Vagina (tissue), 2 donors: ENCODE measurements around the gene SHMT1. TPM values are rescaled to one million over a fixed set of nuclear protein-coding genes. Genes with fewer than 3 reads are reported as not detected.
A peak's percentile ranks its signal among the peaks of the same experiment; 100 is the strongest.

Experiments used
- DNase-seq, 2 donors: peaks; one replicate each; pipeline ENCODE4 v3.0.0-alpha.2; 2017; ENCODE audit errors: extremely low spot score in 2 of 2
- H3K27ac ChIP-seq: fragments of 200-600 bp; sonication (generic); one replicate; pipeline ENCODE4 v1.5.1; 2019
- H3K27me3 ChIP-seq: fragments of 200-600 bp; sonication (generic); one replicate; pipeline ENCODE4 v1.5.1; 2019
- H3K36me3 ChIP-seq, 2 donors: fragments of 200-600 bp; sonication (generic); one replicate each; pipeline ENCODE4 v1.5.1; 2017 to 2019
- H3K4me1 ChIP-seq: fragments of 200-600 bp; sonication (generic); one replicate; pipeline ENCODE4 v1.5.1; 2019
- H3K4me3 ChIP-seq, 2 donors: fragments of 200-600 bp; sonication (generic); 1 replicate in 1 of 2; 2 replicates in 1 of 2; pipeline ENCODE4 v1.5.1; 2016 to 2019
- H3K9me3 ChIP-seq: fragments of 200-600 bp; sonication (generic); one replicate; pipeline ENCODE4 v1.5.1; 2019
- CTCF ChIP-seq, 3 experiments: fragments of 450-650 bp in 2 of 3; fragments of 200-600 bp in 1 of 3; sonication (generic) in 1 of 3; IDR thresholded peaks; one replicate each; pipeline ENCODE4 v1.5.1; 2017 to 2019; ENCODE audit warnings: antibody characterized with exemption in 3 of 3, mild to moderate bottlenecking in 2 of 3, moderate library complexity in 2 of 3
- POLR2A ChIP-seq, 2 donors: fragments of 450-650 bp; IDR thresholded peaks; one replicate each; pipeline ENCODE4 v1.6.1; 2017; ENCODE audit warnings: antibody characterized with exemption in 2 of 2, mild to moderate bottlenecking in 2 of 2, moderate library complexity in 2 of 2
- POLR2AphosphoS5 ChIP-seq, 2 donors: sonication (generic); formaldehyde crosslinking; IDR thresholded peaks; one replicate each; pipeline ENCODE4 v1.9.0; 2017; ENCODE audit warnings: antibody characterized with exemption in 2 of 2, mild to moderate bottlenecking in 2 of 2, low read depth in 1 of 2; ENCODE audit not compliant: insufficient read depth in 1 of 2
- intact Hi-C: fragments of 100-400 bp; cut with DNase I; formaldehyde crosslinking; loops from one replicate; pipeline ENCODE4 v1.15.1; 2023
- total RNA-seq: library from RNA; depleted of rRNA; stranded (reverse); fragments of >200 nt; gene quantifications from one replicate; pipeline ENCODE4 v1.2.3, GENCODE V29; 2016

SHMT1 gene
- total RNA-seq, 1 donor from 2014 or later, result 31.4 TPM

DNA sequence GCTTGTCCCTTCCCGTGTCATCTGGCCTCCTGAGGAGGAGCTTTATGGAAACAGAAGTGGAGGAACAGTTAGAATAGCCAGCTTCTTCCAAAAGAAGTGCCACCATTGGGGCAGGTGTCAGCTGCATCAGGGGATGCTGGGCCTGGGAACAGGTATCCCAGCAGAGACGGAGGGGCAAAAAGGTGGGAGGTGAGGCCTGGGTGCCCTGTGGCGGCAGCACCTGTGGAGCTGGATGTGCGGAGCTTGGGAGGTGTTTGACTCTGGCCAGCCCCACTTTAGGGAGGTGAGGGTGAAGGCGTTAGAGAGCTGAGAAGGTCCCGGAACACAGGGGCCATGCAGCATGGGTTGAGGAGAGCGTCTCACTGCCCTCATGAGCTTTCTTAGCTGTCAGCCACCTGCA, 43.0 kb downstream of the SHMT1 start:
- peaks cover 55% of the 10 kb centered on the region for H3K4me1 ChIP-seq
- no peak for DNase-seq
- peaks cover 0 to 43% of the 10 kb centered on the region in 2 donors for H3K36me3 ChIP-seq

DNA sequence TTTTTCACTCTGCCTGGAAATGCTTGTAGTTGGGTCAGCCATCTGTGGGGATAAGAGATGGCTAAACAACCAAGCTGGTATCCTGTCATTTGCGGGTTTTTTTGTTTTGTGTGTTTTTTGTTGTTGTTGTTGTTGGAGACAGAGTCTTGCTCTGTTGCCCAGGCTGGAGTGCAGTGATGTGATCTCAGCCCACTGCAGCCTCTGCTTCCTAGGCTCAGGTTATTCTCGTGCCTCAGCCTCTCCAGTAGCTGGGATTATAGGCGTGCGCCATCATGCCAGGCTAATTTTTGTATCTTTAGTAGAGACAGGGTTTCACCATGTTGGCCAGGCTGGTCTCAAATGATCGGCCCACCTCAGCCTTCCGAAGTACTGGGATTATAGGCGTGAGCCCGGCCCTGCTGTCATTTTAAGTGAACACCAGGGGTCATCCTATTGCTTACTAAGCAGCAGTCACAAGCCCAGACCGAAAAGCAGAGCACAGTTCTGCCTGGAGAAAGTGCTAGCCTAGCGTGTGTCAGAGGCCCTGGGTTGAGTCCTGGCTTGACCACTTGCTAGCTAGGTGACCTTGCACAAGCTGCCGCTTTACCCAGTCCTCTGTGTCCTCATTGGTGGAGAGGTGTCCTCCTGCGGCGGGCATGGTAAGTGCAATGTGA, 43.6 kb downstream of the SHMT1 start:
- Histone ChIP-seq H3K27ac (no peak overlapping the region), H3K9me3 (no peaks in the 10 kb centered on the region), H3K4me1 (peaks cover 55% of the 10 kb centered on the region), H3K27me3 (no peaks in the 10 kb centered on the region), H3K4me3 (no peak overlapping the region), H3K36me3 (peaks cover 0 to 41% of the 10 kb centered on the region in 2 donors)
- intact Hi-C loops, result no loop called here
- no peak for DNase-seq
- peak in 1 of 3 experiments; percentile 23 for TF ChIP-seq CTCF (IDR thresholded peaks at IDR 0.05)
- TF ChIP-seq POLR2AphosphoS5 (IDR thresholded peaks at IDR 0.05; ENCODE audit: insufficient read depth in 1 of 2, low read depth in 1 of 2), result no peak

More for the DNA sequence above, 43.0 kb downstream of the SHMT1 start:
- Histone ChIP-seq H3K4me3 (no peak overlapping the region), H3K27me3 (no peaks in the 10 kb centered on the region), H3K27ac (no peak overlapping the region), H3K9me3 (no peaks in the 10 kb centered on the region)
- no peak for TF ChIP-seq CTCF (IDR thresholded peaks at IDR 0.05)
- TF ChIP-seq POLR2AphosphoS5 (IDR thresholded peaks at IDR 0.05; ENCODE audit: insufficient read depth in 1 of 2, low read depth in 1 of 2), result no peak
- TF ChIP-seq POLR2A (IDR thresholded peaks at IDR 0.05), result no peak
- intact Hi-C loops, result no loop called here

DNA sequence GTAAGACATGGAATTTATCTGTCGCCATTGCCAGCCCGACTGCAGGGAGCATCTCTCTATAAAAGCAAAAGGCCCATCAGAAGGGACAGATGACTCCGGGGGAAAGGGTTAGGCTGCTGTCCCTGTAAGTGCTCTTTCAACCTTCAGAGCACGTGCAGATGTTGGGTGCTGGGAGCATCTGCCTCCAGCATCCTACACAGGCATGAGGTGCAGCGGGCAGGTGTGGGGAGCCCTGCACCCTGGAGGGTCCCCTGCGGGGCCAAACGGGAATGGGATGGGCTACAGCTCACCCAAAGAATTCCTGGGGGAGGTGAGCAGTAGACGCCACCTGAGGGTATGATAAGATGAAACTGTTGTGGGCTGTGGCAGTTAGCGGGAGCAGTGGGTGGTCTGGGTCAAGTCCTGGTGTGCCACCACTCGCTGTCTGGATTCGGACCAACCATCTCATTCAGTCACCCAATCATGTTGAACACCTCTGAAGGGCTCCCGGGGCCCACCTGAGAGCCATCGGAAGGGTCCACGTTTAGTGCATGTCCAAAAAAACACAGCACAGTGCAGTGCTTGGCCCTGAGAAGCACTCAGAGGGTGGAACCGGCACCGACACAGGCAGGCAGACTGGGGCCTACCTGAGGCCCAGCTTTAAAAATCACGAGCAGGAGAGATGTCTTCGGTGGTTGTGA, 44.4 kb downstream of the SHMT1 start:
- no peak overlapping the region for H3K4me3 ChIP-seq
- peaks cover 0 to 33% of the 10 kb centered on the region in 2 donors for H3K36me3 ChIP-seq
- no peak overlapping the region for H3K27ac ChIP-seq
- TF ChIP-seq CTCF (IDR thresholded peaks at IDR 0.05) (no peak), POLR2A (IDR thresholded peaks at IDR 0.05) (no peak), POLR2AphosphoS5 (IDR thresholded peaks at IDR 0.05; ENCODE audit: insufficient read depth in 1 of 2, low read depth in 1 of 2) (no peak)
- DNase-seq, result no peak
- no peaks in the 10 kb centered on the region for H3K27me3 ChIP-seq
- peaks cover 61% of the 10 kb centered on the region for H3K4me1 ChIP-seq
- intact Hi-C loops, result no loop called here
- H3K9me3 ChIP-seq, result no peaks in the 10 kb centered on the region

GRCh38 chr17:18318117-18318516, 45.2 kb downstream of the SHMT1 start:
- no peaks in the 10 kb centered on the region for H3K27me3 ChIP-seq
- H3K9me3 ChIP-seq, result no peaks in the 10 kb centered on the region
- no peak overlapping the region for H3K27ac ChIP-seq
- H3K36me3 ChIP-seq, result peaks cover 0 to 25% of the 10 kb centered on the region in 2 donors
- TF ChIP-seq POLR2AphosphoS5 (IDR thresholded peaks at IDR 0.05; ENCODE audit: insufficient read depth in 1 of 2, low read depth in 1 of 2) (no peak), POLR2A (IDR thresholded peaks at IDR 0.05) (no peak), CTCF (IDR thresholded peaks at IDR 0.05) (no peak)
- H3K4me3 ChIP-seq, result no peak overlapping the region
- H3K4me1 ChIP-seq, result peaks cover 69% of the 10 kb centered on the region
- intact Hi-C loops, result no loop called here
- no peak for DNase-seq

- no peak for DNase-seq
- Histone ChIP-seq H3K36me3 (peaks cover 0 to 15% of the 10 kb centered on the region in 2 donors), H3K27ac (peak overlapping the region; percentile 91), H3K27me3 (no peaks in the 10 kb centered on the region), H3K4me3 (peak overlapping the region; percentile 83 to 87), H3K4me1 (peaks cover 85% of the 10 kb centered on the region), H3K9me3 (no peaks in the 10 kb centered on the region)
- intact Hi-C loops, result no loop called here
- TF ChIP-seq CTCF (IDR thresholded peaks at IDR 0.05) (no peak), POLR2A (IDR thresholded peaks at IDR 0.05) (no peak), POLR2AphosphoS5 (IDR thresholded peaks at IDR 0.05; ENCODE audit: insufficient read depth in 1 of 2, low read depth in 1 of 2) (no peak)
These were observed 47.4 kb downstream of the SHMT1 start for GRCh38 chr17:18315961-18316360.
